ENCODE measurements around the gene SLC22A7. TPM values are rescaled to one million over a fixed set of nuclear protein-coding genes. Genes with fewer than 3 reads are reported as not detected.
"Not testable (repeated sequence)": the region's sequence is repeated elsewhere in the genome, so short reads cannot be mapped to it uniquely, and the experiment has no call there.

The SLC22A7 gene
- total RNA-seq, 1 experiment from 2014 or later, result not detected

DNA sequence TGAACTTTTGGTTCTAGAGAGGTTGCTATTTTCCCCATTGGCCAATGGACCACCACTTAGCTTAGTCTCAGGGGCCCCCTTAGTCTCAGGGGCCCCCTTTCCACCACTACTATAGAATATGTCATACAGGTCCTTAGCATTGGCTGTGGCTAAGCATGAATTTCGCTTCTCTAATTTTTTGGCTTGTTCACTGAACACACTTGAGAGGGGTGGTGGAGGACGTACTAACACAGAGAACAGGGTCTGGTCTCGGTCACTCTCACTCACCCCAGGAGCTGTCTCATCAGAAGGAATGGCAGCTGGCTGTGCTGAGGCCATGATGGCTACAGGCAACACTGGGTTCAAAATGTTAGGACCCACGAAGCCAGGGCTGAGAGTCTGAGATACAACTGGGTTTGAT lies 41.1 kb downstream of the SLC22A7 start:
- DNase-seq (ENCODE audit: low spot score), result no peak

DNA sequence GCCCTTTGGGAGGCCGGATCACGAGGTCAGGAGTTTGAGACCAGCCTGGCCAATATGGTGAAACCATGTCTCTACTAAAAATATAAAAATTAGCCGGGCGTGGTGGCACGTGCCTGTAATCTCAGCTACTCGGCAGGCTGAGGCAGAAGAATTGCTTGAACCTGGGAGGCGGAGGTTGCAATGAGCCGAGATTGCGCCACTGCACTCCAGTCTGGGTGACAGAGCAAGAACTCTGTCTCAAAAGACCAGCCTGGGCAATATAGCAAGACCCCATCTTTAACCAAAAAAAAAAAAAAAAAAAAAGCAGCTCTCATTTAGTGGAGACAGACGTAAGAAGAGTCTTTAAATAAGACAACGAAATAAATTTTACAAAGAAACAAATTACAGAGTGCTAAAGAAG lies 48.2 kb downstream of the SLC22A7 start:
- DNase-seq (ENCODE audit: low spot score), result not testable (repeated sequence)

DNA sequence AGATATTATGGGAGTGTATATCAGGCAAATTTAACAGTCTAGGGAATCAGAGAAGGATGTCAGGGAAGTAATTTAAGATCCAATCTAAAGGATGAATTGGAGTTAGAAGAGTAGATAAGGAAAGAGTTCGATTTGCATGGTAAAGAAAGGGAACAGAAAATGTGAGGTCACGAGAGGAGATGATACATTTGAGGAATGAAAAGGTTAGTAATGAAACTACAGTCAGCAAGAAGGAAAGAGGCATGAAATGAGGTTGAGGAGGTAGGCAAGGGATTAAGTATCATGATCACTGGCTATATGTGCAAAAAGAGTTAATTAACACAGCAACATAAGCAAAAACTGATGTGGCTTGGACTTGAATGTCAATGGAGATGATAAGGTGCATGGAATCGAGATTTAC lies 49.0 kb downstream of the SLC22A7 start:
- no peak for DNase-seq (ENCODE audit: low spot score)

DNA sequence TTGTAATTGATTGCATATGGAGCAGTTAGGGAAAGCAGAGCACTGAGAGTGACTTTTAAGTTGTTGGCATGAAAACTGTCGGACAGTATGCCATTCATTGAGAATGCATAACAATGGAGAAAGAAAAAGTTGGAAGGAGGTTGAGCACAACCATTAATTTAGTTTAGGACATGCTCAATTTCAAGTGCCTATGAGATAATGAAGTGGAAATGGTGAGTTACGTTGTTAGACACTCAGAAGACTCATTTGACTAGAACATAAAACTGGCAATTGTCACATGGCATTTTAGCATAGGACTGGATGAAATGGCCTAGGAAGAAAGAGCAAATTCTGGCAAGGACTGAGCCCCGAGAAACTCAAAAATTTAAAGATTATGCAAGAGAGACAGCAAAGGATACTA lies 49.4 kb downstream of the SLC22A7 start:
- no peak for DNase-seq (ENCODE audit: low spot score)

DNA sequence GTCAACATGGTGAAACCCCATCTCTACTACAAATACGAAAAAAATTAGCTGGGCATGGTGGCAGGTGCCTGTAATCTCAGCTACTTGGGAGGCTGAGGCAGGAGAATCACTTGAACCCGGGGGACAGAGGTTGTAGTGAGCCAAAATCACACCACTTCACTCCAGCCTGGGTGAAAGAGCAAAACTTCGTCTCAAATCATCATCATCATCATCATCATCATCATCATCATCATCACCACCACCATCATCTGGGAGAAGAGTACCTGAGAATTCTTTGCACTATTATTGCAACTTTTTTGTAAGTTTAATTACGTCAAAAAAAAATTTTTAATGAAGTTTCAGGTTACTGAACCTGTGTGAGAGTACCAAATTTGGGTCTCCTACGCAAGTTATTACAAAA lies 53.9 kb downstream of the SLC22A7 start:
- DNase-seq (ENCODE audit: low spot score), result not testable (repeated sequence)

Other genes with a start within 250 kb of the SLC22A7 start
- gene CUL7, start 244.4 kb upstream of the SLC22A7 start, total RNA-seq (2014; rRNA removed; shearing (Covaris generic)), result 12.8 and 13.2 TPM in 2 replicates
- 53.7 and 63.2 TPM in 2 replicates for gene MRPL2, start 238.8 kb upstream of the SLC22A7 start, total RNA-seq (2014; rRNA removed; shearing (Covaris generic))
- 11.6 and 21.7 TPM in 2 replicates for gene KLC4, start 238.6 kb upstream of the SLC22A7 start, total RNA-seq (2014; rRNA removed; shearing (Covaris generic))
- gene PTK7, start 221.9 kb upstream of the SLC22A7 start, total RNA-seq (2014; rRNA removed; shearing (Covaris generic)), result 46.0 and 57.7 TPM in 2 replicates
- gene SRF, start 127.0 kb upstream of the SLC22A7 start, total RNA-seq (2014; rRNA removed; shearing (Covaris generic)), result 11.0 and 12.8 TPM in 2 replicates
- gene CUL9, start 116.1 kb upstream of the SLC22A7 start, total RNA-seq (2014; rRNA removed; shearing (Covaris generic)), result 18.2 and 18.5 TPM in 2 replicates
- gene DNPH1, start 68.8 kb upstream of the SLC22A7 start, total RNA-seq (2014; rRNA removed; shearing (Covaris generic)), result 110 and 147 TPM in 2 replicates
- not detected in 2 replicates for gene TTBK1, start 54.8 kb upstream of the SLC22A7 start, total RNA-seq (2014; rRNA removed; shearing (Covaris generic))
- not detected in 2 replicates for gene CRIP3, start 10.6 kb downstream of the SLC22A7 start, total RNA-seq (2014; rRNA removed; shearing (Covaris generic))
- gene ZNF318, start 71.4 kb downstream of the SLC22A7 start, total RNA-seq (2014; rRNA removed; shearing (Covaris generic)), result 4.7 and 7.5 TPM in 2 replicates
- gene ABCC10, start 129.3 kb downstream of the SLC22A7 start, total RNA-seq (2014; rRNA removed; shearing (Covaris generic)), result 6.9 and 11.7 TPM in 2 replicates
- 12.6 and 13.7 TPM in 2 replicates for gene DLK2, start 157.3 kb downstream of the SLC22A7 start, total RNA-seq (2014; rRNA removed; shearing (Covaris generic))
- 9.9 and 11.3 TPM in 2 replicates for gene TJAP1, start 179.3 kb downstream of the SLC22A7 start, total RNA-seq (2014; rRNA removed; shearing (Covaris generic))
- 1.0 and 1.8 TPM in 2 replicates for gene LRRC73, start 212.1 kb downstream of the SLC22A7 start, total RNA-seq (2014; rRNA removed; shearing (Covaris generic))
- gene YIPF3, start 218.7 kb downstream of the SLC22A7 start, total RNA-seq (2014; rRNA removed; shearing (Covaris generic)), result 188 and 210 TPM in 2 replicates
- 63.8 and 77.5 TPM in 2 replicates for gene POLR1C, start 218.8 kb downstream of the SLC22A7 start, total RNA-seq (2014; rRNA removed; shearing (Covaris generic))